NCI-H2227 (cell line): ENCODE results near the gene OSBPL6.

ENCODE experiments used
- DNase-seq: peaks from one replicate; lab custom pipeline; 2025; ENCODE audit not compliant: unreplicated experiment; lab: John Stamatoyannopoulos, UW

The OSBPL6 gene

DNA sequence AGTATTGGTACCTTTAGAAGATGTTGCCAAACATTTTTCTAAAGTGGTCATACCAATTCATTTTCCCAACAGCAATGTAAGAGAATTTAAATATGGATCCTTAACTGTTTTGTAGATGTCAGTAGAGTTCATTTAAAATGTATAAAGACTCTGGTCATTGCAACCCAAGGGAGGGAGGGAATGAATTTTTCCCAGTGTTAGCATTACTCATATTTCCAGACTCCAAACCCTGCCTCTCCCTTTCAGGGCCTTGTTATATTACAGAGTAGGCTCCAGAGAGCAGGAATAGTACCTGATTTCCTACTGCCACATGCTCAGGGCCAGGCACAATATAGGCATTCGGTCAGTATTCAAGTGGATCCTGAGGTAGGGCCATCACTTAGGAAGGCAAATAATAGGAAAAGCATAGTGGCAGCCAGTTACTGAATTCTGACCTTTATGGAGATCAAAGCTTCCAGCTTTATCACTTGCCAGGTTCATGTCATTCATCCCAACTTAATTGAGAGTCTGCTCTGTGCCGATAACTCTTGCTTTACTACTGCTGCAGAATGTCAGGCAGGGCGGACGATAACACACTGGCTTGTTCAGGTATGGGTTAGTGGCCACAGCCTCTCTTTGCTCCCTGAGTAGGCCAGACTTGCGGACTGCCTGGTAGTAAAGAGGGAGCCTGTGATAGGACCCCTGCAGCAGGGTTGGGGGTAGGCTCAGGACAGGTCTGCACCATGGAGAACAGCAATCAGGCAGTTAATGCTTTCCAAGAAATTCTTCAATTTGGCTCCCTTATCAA is 75.3 kb downstream of the OSBPL6 start:
- DNase-seq, result no peak

- DNase-seq, result no peak
Observed at GRCh38 chr2:178270338-178270737, 76.0 kb downstream of the OSBPL6 start.

DNA sequence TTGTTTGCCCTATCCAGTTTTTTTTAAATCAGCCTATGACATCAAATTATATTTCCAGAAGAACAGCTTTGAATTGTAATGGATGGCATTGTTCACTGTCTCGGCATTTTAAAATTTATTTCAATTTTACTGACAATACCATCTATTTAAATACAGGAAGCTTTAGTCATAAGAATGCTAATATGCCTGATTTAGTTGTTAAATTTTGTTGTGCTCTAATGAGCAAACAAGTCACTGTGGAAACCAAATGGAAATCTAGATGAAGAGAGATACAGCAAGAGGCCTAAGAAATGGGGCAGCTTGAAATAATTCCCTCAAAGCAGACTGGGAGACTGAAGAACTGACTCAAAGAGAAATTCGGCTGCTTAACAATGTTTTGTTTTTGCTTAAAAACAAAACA is 76.8 kb downstream of the OSBPL6 start:
- DNase-seq, result no peak

DNA sequence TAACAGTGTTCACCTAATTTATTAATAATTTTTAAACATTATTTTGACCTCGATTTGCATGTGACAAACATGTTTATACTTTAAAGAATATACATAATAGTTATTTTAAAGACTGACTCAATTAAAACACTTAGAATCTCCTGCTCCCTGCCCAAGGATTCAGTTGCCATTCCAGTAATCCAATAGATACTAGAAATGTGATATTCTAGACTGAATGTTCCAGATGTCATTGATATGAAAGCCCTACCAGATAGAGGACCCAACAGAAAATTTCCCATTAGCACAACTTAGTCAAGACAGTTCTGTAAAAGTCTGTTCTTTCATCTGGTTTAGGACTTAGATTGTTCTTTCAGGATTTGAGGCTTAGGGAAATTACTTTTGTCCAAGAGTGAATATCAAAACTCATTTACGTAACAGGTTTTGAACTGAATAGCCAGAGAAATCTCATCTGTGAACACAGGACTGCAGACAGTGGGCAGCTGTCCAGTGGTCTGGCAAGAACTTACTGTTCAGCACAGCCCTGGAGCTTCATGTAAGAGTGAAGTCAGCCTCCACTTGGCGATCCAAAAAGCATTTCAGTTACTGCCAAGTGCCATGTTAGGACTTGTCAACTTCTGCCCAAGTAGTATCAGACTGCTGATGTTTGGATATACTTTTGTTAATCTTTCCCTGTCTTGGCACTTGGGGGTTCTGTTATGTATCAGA is 77.5 kb downstream of the OSBPL6 start:
- no peak for DNase-seq

- no peak for DNase-seq
Observed at GRCh38 chr2:178273787-178274360, 79.6 kb downstream of the OSBPL6 start.

- no peak for DNase-seq
Observed at GRCh38 chr2:178275600-178275999, 81.3 kb downstream of the OSBPL6 start.

DNA sequence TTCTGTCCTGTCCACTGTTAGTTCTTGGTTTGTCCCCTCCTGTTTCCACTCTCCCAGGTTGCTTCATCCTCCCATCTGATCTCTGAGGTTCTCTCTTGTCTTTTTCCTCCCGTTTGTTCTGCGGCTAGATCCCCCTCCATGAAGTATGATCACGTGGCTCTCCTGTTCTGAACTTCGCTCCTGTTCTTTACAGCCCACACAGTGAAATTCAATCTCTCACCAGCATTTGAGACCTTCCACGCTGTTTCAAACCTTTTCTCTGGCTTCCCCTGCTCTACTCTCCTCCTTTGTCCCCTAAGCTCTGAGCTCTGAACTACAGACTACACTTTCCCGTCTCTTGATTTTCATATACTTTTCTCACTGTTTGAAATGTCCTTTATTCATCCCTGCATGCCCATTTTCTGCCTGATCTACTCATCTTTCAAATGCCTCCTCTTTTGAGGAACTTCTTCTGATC is 83.5 kb downstream of the OSBPL6 start:
- DNase-seq, result no peak

- no peak for DNase-seq
Observed at GRCh38 chr2:178279142-178279541, 84.8 kb downstream of the OSBPL6 start.

- no peak for DNase-seq
Observed at GRCh38 chr2:178279636-178280035, 85.3 kb downstream of the OSBPL6 start.

DNA sequence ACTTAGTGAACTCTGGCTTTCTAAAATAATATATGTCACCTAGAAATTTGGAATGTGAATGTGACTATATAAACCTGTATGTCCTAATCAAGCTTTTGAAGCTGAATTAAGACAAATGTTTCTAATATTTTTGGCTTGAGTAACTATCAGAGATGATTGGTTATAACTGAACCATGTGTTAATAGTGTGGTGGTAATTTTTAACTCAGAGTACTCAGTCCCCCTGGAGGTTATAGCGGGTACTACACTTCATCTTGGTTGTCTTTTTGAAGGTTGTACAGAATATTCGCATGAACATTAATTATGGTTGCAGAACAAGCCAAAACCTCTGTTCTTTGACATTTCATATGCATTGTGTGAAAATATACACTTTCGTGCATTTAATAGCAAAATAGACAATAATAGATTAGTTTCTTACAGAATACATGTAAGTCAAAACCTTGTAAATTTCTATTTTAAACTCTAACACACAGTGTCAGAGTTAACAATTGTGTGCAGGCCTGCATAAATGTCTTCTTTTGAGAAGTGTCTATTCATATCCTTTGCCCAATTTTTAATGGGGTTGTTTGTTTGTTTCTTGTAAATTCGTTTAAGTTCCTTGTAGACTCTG is 86.0 kb downstream of the OSBPL6 start:
- DNase-seq, result peak; percentile 57

- DNase-seq, result no peak
Observed at GRCh38 chr2:178282075-178282815, 87.9 kb downstream of the OSBPL6 start.

DNA sequence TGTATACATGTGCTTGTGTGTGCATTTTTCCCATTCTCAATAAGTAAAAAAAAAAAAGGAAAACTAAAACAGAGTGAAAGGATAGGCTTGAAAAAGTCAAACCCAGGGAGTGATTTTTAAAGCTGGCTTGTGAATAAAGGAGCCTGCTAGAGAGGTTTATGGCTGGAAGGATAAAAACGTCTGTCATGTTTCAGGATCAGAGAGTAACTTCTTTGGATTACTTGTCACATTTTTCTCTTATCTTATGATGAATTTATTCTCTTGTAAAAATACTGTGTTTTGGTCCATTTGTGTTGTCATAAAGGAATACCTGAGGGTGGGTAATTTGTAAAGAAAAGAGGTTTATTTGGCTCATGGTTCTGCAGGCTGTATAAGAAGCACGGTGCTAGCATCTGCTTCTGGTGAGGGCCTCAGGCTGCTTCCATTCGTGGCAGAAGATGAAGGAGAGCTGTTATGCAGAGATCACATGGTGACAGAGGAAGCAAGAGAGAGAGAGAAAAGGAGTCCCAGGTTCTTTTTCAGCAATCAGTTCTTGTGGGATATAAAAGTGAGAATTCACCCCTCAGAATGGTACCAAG is 89.1 kb downstream of the OSBPL6 start:
- DNase-seq, result no peak

- DNase-seq, result peak; percentile 19
Observed at GRCh38 chr2:178284613-178285286, 90.4 kb downstream of the OSBPL6 start.

- no peak for DNase-seq
Observed at GRCh38 chr2:178285287-178285615, 90.9 kb downstream of the OSBPL6 start.

DNA sequence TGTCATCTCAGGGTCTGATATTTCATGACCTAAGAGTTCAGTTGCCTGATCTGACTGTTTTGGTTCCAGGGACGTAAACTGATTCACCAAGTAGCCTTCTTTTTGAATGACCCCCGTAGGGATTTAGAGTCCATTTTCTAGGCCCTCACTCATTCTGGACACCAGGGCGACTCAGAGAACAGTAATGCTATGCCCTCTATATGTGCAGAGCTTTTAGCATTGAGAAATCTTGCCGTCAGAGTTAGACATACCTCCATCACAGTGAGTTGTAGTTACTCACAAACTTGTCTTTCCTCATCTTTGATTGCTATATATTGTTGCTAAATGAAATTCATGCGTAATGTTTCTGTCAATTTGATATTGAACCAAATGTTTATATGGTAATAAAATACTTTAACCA is 92.3 kb downstream of the OSBPL6 start:
- no peak for DNase-seq

DNA sequence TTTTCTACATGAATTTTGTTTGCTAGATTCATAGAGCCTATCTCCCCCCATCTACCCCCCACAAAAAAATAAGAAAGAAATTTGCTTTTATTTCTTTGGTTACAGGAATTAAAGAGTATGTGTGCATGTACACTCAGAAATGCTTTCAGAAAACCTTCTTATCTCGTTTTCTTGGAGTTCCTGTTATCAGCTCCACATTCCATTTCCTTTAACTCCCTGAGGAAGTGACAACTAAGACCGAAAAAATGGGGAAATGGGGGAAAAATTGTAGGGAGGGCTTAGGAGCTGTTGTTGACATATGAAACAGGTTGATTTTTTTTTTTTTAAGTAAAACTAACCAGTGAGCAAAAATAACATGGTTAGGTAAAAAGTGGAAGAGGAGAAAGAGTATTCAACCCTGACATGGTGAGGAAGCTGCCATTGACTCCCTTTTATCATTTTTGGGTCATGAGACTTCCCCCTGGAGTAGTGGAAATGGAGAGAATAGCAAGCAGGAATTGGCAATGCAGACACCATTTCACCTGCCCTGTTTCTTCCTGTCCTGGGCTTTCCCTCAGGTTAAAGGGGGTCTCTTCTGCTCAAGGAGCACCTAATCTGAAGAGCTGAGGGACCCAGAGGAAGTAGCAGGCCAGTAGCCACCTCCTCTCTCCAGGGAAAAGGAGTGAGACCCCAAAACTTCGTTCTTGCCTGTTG is 93.5 kb downstream of the OSBPL6 start:
- DNase-seq, result no peak

GRCh38 chr2:178291703-178292102 is 97.4 kb downstream of the OSBPL6 start:
- no peak for DNase-seq

DNA sequence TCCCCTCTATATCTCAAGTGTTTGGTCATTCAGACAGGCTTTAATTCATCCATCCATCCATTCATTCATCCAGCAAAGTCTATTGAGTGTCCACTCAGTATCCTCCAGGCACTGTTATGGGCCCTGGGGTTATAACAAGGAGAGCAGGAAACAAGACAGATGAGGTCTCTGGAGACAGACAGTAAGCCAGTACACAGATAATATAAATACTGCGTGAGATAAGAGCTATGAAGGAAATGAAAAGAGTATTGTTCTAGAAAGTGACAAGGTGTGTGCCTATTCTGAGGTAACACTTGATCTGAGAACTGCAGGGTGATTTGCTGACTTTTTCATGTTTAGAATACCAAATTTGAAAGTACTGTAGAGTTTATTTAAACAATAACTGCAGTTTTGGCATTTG is 98.3 kb downstream of the OSBPL6 start:
- DNase-seq, result no peak

DNA sequence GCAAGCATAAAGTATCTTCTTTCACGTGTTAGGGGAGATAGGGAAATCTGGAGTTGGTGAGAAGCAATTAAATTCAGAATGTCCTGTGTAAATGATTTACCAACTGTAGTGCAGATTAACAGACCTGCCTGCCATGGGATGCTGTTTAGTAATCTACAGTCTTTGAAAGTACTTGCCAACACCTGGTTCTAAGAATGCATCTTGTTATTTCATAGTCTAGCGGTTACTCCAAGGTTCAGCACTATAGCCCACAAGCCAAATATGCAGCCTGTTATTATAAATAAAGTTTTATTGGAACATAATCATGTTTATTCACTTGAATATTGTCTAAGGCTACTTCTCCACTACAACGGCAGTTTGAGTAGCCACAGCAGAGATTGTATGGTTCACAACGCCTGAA is 100.8 kb downstream of the OSBPL6 start:
- DNase-seq, result no peak

DNA sequence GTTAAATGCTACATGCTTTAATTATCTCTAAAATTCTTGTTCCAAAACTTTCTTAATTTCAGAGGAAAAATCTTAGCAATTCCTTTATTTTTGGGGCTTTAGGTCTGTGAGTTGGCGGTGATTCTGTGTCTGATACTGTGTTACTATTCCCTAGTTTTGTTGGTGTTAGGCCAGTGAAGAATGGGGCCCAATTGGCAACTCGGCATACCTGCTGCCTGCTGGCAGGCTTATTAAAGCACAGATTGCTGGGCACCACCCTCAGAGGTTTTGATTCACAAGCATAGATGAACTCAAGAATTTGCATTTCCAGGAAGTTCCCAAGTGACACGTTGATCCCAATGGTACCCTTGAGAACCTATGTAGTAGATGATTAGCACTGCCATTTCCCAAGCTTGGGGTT is 101.6 kb downstream of the OSBPL6 start:
- no peak for DNase-seq
